ENCODE results near the gene CNOT4. TPM values are rescaled to one million over a fixed set of nuclear protein-coding genes. Genes with fewer than 3 reads are reported as not detected.

Gene CNOT4
- total and polyA plus RNA-seq, 10 donors, result 5.3 to 36.9 (median 27.9) TPM

DNA sequence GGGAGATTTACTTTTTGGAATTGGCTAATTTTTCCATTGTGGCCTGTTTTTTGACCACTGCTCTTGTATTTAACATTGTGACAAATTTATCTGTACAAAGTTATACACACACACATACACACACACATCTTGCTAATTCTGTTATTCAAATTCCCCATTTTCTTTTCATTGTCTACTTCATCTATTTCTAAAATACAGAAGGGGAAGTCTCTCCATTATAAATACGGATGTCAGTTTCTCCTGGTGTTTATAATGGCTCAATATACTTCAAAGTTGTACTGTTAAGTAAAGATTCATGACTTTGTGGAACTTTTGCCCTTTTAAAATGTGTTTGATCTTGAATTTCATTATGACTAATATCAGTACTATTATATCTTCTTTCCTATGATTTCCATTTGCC, 81.0 kb downstream of the CNOT4 start:
- Histone ChIP-seq H3K27ac (no peak overlapping the region), H3K4me3 (no peak overlapping the region), H3K27me3 (replicated peaks in 1 of 7) (no peaks in the 10 kb centered on the region), H3K4me1 (peaks cover 0 to 53% (median 19%) of the 10 kb centered on the region in 6 donors), H3K9me3 (no peaks in the 10 kb centered on the region), H3K36me3 (peaks cover 0 to 14% (median 2%) of the 10 kb centered on the region in 6 donors)
- intact Hi-C loops (cut with DNase I; ENCODE audit: low total_unique reads), result no loop called here
- TF ChIP-seq POLR2AphosphoS5 (IDR thresholded peaks at IDR 0.05) (no peak), CTCF (IDR thresholded peaks at IDR 0.05 in 8 of 11, conservative IDR thresholded peaks at IDR 0.05 in 3 of 11) (no peak), POLR2A (IDR thresholded peaks at IDR 0.05) (no peak)
- 47 to 68% (median 61%) methylated on average over 1 of the region's 1 CpG for WGBS, 5 donors
- DNase-seq, result no peak

DNA sequence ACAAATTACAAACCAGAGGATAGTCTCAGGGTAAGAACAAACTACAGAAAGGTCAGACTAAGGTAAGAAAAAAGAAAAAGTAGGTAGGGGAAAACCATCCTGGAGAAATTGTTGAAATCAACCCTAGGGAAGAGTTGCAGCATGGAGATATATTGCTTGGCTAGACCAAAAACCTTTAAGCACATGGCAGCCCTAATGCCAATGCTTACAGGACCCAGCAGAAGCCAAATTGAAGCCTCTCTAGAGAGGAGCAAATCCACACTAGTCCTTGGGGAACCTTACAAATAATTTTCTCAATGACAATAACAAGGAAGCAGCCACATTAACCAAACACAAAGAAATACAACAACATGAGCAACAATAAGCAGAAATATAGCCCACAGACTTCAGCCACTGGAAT, 81.9 kb downstream of the CNOT4 start:
- no peak for DNase-seq
- intact Hi-C loops (cut with DNase I; ENCODE audit: low total_unique reads), result no loop called here
- no peak overlapping the region for H3K27ac ChIP-seq
- no peaks in the 10 kb centered on the region for H3K27me3 ChIP-seq (replicated peaks in 1 of 7)
- H3K9me3 ChIP-seq, result no peaks in the 10 kb centered on the region
- peaks cover 0 to 61% (median 19%) of the 10 kb centered on the region in 6 donors for H3K4me1 ChIP-seq
- H3K36me3 ChIP-seq, result peaks cover 0 to 9% (median 0%) of the 10 kb centered on the region in 6 donors
- TF ChIP-seq POLR2A (IDR thresholded peaks at IDR 0.05), result no peak
- TF ChIP-seq CTCF (IDR thresholded peaks at IDR 0.05 in 8 of 11, conservative IDR thresholded peaks at IDR 0.05 in 3 of 11), result no peak
- TF ChIP-seq POLR2AphosphoS5 (IDR thresholded peaks at IDR 0.05), result no peak
- no peak overlapping the region for H3K4me3 ChIP-seq

- H3K27ac ChIP-seq, result no peak overlapping the region
- TF ChIP-seq CTCF (IDR thresholded peaks at IDR 0.05 in 8 of 11, conservative IDR thresholded peaks at IDR 0.05 in 3 of 11) (no peak), POLR2A (IDR thresholded peaks at IDR 0.05) (no peak), POLR2AphosphoS5 (IDR thresholded peaks at IDR 0.05) (no peak)
- no peaks in the 10 kb centered on the region for H3K27me3 ChIP-seq (replicated peaks in 1 of 7)
- H3K4me3 ChIP-seq, result no peak overlapping the region
- intact Hi-C loops (cut with DNase I; ENCODE audit: low total_unique reads), result no loop called here
- DNase-seq, result no peak
- H3K36me3 ChIP-seq, result peaks cover 0 to 3% (median 0%) of the 10 kb centered on the region in 6 donors
- peaks cover 0 to 62% (median 19%) of the 10 kb centered on the region in 6 donors for H3K4me1 ChIP-seq
- H3K9me3 ChIP-seq, result no peaks in the 10 kb centered on the region
Observed at GRCh38 chr7:135427166-135427565, 82.7 kb downstream of the CNOT4 start.

GRCh38 chr7:135425036-135425435, 84.9 kb downstream of the CNOT4 start:
- peaks cover 0 to 50% (median 11%) of the 10 kb centered on the region in 6 donors for H3K4me1 ChIP-seq
- no peak overlapping the region for H3K27ac ChIP-seq
- no peak overlapping the region for H3K4me3 ChIP-seq
- 68 to 87% (median 82%) methylated on average over 2 of the region's 2 CpGs for WGBS, 5 donors
- intact Hi-C loops (cut with DNase I; ENCODE audit: low total_unique reads), result no loop called here
- DNase-seq, result no peak
- no peaks in the 10 kb centered on the region for H3K27me3 ChIP-seq (replicated peaks in 1 of 7)
- H3K9me3 ChIP-seq, result no peaks in the 10 kb centered on the region
- no peak for TF ChIP-seq POLR2AphosphoS5 (IDR thresholded peaks at IDR 0.05)
- TF ChIP-seq POLR2A (IDR thresholded peaks at IDR 0.05), result no peak
- TF ChIP-seq CTCF (IDR thresholded peaks at IDR 0.05 in 8 of 11, conservative IDR thresholded peaks at IDR 0.05 in 3 of 11), result no peak
- peaks cover 0 to 25% (median 2%) of the 10 kb centered on the region in 6 donors for H3K36me3 ChIP-seq

Measured in spleen (tissue), 11 donors.